NCI-H146 treated with DMSO at 0.1 percent for 48 hours (cell line): ENCODE data around the gene MCM6.

Source experiments
- DNase-seq: peaks from one replicate; lab custom pipeline; 2025; ENCODE audit not compliant: unreplicated experiment; lab: John Stamatoyannopoulos, UW

Gene MCM6

DNA sequence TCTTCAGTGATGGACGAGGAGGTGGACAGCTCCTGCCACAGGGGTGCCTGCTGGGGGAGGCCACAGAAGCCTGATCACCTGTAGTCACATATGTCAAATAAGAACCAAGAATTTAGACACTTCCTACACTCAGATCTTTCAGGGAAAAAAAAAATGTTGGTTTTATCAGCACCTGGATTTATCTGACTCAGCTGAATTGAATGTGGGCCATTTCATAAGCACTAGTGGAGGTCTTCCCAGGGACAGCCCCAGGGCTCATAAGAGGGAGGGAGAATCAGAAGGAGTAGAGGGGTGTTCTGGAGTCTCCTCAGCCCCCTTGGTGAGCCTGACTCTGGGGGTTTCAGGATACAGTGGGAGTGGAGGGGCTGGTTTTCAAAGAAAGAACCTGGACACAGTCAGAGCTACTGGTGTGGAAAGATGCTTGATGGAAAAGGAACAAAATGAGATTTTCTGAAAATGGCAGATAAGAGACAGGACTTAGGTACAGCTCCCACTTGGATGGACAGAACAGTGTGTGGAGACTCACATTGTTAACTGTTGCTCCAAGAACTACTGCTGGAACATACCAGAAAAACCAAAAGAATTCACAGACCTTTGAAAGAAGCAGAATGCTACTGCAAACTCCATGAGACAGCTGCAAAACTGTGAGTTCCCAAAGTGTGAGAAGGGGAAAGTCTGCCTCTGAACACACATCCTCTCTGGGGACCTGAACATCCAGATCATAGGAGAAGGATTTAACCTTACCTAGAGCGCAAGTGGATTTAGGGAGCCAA lies 84.6 kb downstream of the MCM6 start:
- no peak for DNase-seq

DNA sequence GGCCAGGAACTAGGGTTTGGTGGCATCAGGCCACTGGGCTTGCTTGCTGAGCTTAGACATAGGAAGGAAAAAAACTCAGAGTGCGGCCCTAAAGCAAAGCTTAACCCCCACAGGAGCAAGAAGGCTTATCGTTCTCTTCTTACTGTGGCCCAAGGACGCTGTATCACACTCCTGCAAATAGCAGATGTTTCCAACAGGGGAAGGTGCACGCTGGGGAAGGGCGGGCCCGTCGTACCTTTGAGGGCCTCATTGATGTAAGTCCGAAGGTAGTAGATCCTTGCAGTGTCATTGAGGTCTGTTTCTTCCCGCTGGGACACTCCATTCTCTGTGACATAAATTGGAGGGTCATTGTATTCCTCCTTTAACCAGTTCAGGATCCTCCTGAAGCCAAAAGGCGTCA lies 85.8 kb downstream of the MCM6 start:
- DNase-seq: no peak
